HCT116 (cell line): Measurements from ENCODE around the gene UPB1. TPM values are rescaled to one million over a fixed set of nuclear protein-coding genes. Genes with fewer than 3 reads are reported as not detected.

Experiments used
- ATAC-seq: fragments of 200-7000 bp; cut with Tn5 transposase; 2 replicates; pipeline ENCODE4 v1.9.1; 2020; ENCODE audit warnings: mild to moderate bottlenecking, moderate library complexity
- BruUV-seq: library from RNA; stranded (reverse); fragments of 400-500 nt; replicated peaks from 2 replicates; lab custom pipeline; 2021; lab: Mats Ljungman, UMichigan
- CTCF ChIA-PET: fragments of 300-600 bp; sonication (Branson Sonifier 250); formaldehyde crosslinking; loops from one replicate; lab custom pipeline; 2021; ENCODE audit warnings: antibody characterized with exemption; lab: Charles Lee
- POLR2A ChIA-PET: fragments of 300-600, 350-600 bp; sonication (Branson Sonifier 250); formaldehyde crosslinking; loops from one replicate; lab custom pipeline; 2021; ENCODE audit warnings: antibody characterized with exemption; lab: Charles Lee
- RAD21 ChIA-PET, 2 experiments: fragments of 300-600 bp; sonication (Branson Sonifier 250); formaldehyde crosslinking; loops; one replicate each; lab custom pipeline; 2023; ENCODE audit warnings: low total read pairs in 2 of 2; ENCODE audit not compliant: uncharacterized antibody in 2 of 2, unreplicated experiment in 2 of 2, low non-redundant PET in 1 of 2; lab: Charles Lee
- DNase-seq: peaks from one replicate; pipeline ENCODE4 v3.0.0-alpha.2; 2010; ENCODE audit warnings: low read depth, low spot score
- H2AFZ ChIP-seq: fragments of 200-600 bp; shearing (Covaris generic), sonication (generic); 2 replicates; pipeline ENCODE4 v1.6.1; 2017; ENCODE audit warnings: low read depth, mixed run types, mixed read lengths, antibody characterized with exemption, low read length; ENCODE audit not compliant: poor library complexity, severe bottlenecking
- H3K27ac ChIP-seq: 2 replicates; pipeline ENCODE4 v1.5.1; 2012; ENCODE audit warnings: low read depth, low read length
- H3K27me3 ChIP-seq: fragments of 200-600 bp; sonication (generic); 2 replicates; pipeline ENCODE4 v1.6.1; 2016; ENCODE audit warnings: mixed run types, low read length, mixed read lengths; ENCODE audit not compliant: insufficient read depth
- H3K36me3 ChIP-seq, 2 experiments: fragments of 200-500 bp in 1 of 2; fragments of 200-600 bp in 1 of 2; sonication (Bioruptor generic) in 1 of 2; sonication (generic) in 1 of 2; 2 replicates each; pipeline versions ENCODE4 v1.5.1 to v1.6.1; 2014 to 2016; ENCODE audit warnings: low read length in 2 of 2, inconsistent platforms in 1 of 2, mixed read lengths in 1 of 2, mixed run types in 1 of 2; ENCODE audit not compliant: insufficient read depth in 2 of 2, control insufficient read depth in 1 of 2
- H3K4me1 ChIP-seq, 2 experiments: fragments of 200-600 bp in 1 of 2; sonication (generic) in 1 of 2; 2 replicates each; pipeline versions ENCODE4 v1.5.1 to v1.6.1; 2012 to 2017; ENCODE audit warnings: low read length in 2 of 2, inconsistent platforms in 1 of 2, mild to moderate bottlenecking in 1 of 2, mixed read lengths in 1 of 2, mixed run types in 1 of 2, moderate library complexity in 1 of 2; ENCODE audit not compliant: insufficient read depth in 2 of 2, control insufficient read depth in 1 of 2
- H3K4me2 ChIP-seq: fragments of 200-600 bp; sonication (generic); 2 replicates; pipeline ENCODE4 v1.6.1; 2017; ENCODE audit warnings: mixed run types, low read length, mixed read lengths
- H3K4me3 ChIP-seq, 2 experiments: fragments of 200-600 bp in 1 of 2; sonication (generic) in 1 of 2; replicated peaks in 1 of 2; 2 replicates each; pipeline ENCODE4 v1.5.1; 2011 to 2016; ENCODE audit warnings: low read length in 2 of 2, control low read depth in 1 of 2, low read depth in 1 of 2, mild to moderate bottlenecking in 1 of 2, mixed read lengths in 1 of 2, mixed run types in 1 of 2
- H3K79me2 ChIP-seq: fragments of 200-600 bp; sonication (generic); 2 replicates; pipeline ENCODE4 v1.6.1; 2017; ENCODE audit warnings: mild to moderate bottlenecking, mixed run types, low read length, moderate library complexity, mixed read lengths; ENCODE audit not compliant: insufficient read depth
- H3K9ac ChIP-seq: fragments of 200-600 bp; sonication (generic); 2 replicates; pipeline ENCODE4 v1.6.1; 2016; ENCODE audit warnings: low read length, mixed read lengths
- H3K9me2 ChIP-seq: fragments of 200-600 bp; sonication (generic), shearing (Covaris generic); 2 replicates; pipeline ENCODE4 v1.6.1; 2017; ENCODE audit warnings: mixed run types, mild to moderate bottlenecking, moderate library complexity; ENCODE audit not compliant: insufficient read depth
- H3K9me3 ChIP-seq, 2 experiments: fragments of 200-500 bp in 1 of 2; fragments of 200-600 bp in 1 of 2; sonication (Bioruptor generic) in 1 of 2; sonication (generic) in 1 of 2; 2 replicates each; pipeline ENCODE4 v1.6.1; 2014 to 2017; ENCODE audit warnings: low read length in 2 of 2, mixed read lengths in 2 of 2, inconsistent platforms in 1 of 2, low read depth in 1 of 2, mild to moderate bottlenecking in 1 of 2, mixed run types in 1 of 2, moderate library complexity in 1 of 2; ENCODE audit not compliant: control insufficient read depth in 1 of 2, insufficient read depth in 1 of 2
- H4K20me1 ChIP-seq: fragments of 200-600 bp; sonication (generic), shearing (Covaris generic); 2 replicates; pipeline ENCODE4 v1.6.1; 2017; ENCODE audit warnings: mixed run types, mild to moderate bottlenecking, moderate library complexity; ENCODE audit not compliant: insufficient read depth
- CEBPB ChIP-seq: IDR thresholded peaks from 2 replicates; pipeline ENCODE4 v1.6.1; 2012; ENCODE audit warnings: low read depth
- EZH2 ChIP-seq: fragments of 200-600 bp; sonication (generic); IDR thresholded peaks from 2 replicates; pipeline ENCODE4 v1.6.1; 2017; ENCODE audit warnings: antibody characterized with exemption, mixed run types
- FOSL1 ChIP-seq: IDR thresholded peaks from 2 replicates; pipeline ENCODE4 v1.6.1; 2012; ENCODE audit warnings: low read depth
- JUND ChIP-seq: IDR thresholded peaks from 2 replicates; pipeline ENCODE4 v1.6.1; 2012
- POLR2A ChIP-seq: IDR thresholded peaks from 2 replicates; pipeline ENCODE4 v1.7.0; 2011; ENCODE audit warnings: borderline replicate concordance; ENCODE audit not compliant: insufficient read depth, insufficient read length; ENCODE audit errors: extremely low read depth
- RAD21 ChIP-seq: IDR thresholded peaks from 2 replicates; pipeline ENCODE4 v1.6.1; 2012; ENCODE audit warnings: low read depth, mild to moderate bottlenecking
- SIN3A ChIP-seq: IDR thresholded peaks from 2 replicates; pipeline ENCODE4 v1.6.1; 2012; ENCODE audit warnings: low read depth
- SP1 ChIP-seq: IDR thresholded peaks from 2 replicates; pipeline ENCODE4 v1.6.1; 2012; ENCODE audit warnings: low read depth
- SRF ChIP-seq: IDR thresholded peaks from 2 replicates; pipeline ENCODE4 v1.6.1; 2012; ENCODE audit warnings: low read depth
- TCF7L2 ChIP-seq: IDR thresholded peaks from 2 replicates; pipeline ENCODE4 v1.7.0; 2011; ENCODE audit warnings: borderline replicate concordance, inconsistent platforms; ENCODE audit not compliant: insufficient read depth, insufficient read length; ENCODE audit errors: extremely low read depth
- YY1 ChIP-seq: IDR thresholded peaks from 2 replicates; pipeline ENCODE4 v1.6.1; 2011; ENCODE audit warnings: low read length, low read depth, moderate library complexity, mild to moderate bottlenecking; ENCODE audit not compliant: insufficient replicate concordance; ENCODE audit errors: extremely low read depth
- ZNF274 ChIP-seq: fragments of 200-500 bp; sonication (Bioruptor generic); IDR thresholded peaks from 2 replicates; pipeline ENCODE4 v1.6.1; 2014; ENCODE audit warnings: mild to moderate bottlenecking, low read depth, low read length, inconsistent platforms
- intact Hi-C: fragments of 100-400 bp; cut with micrococcal nuclease; formaldehyde crosslinking; loops from 2 replicates; pipeline ENCODE4 v1.10.0; 2022
- total RNA-seq: library from RNA; stranded (reverse); gene quantifications from one replicate; pipeline ENCODE4 v1.2.1, GENCODE V29; 2021; ENCODE audit not compliant: unreplicated experiment
- TF ChIP-seq, protein P1 (sequence below): IDR thresholded peaks from 2 replicates; pipeline ENCODE4 v1.6.1; 2012

Gene UPB1
- total RNA-seq, 1 experiment from 2014 or later: 0.27 TPM

GRCh38 chr22:24459911-24460310 is 35.2 kb upstream of the UPB1 start:
- Histone ChIP-seq H3K27me3 (no peaks in the 10 kb centered on the region), H3K9ac (no peak overlapping the region), H3K27ac (no peak overlapping the region), H3K79me2 (no peaks in the 10 kb centered on the region), H3K4me2 (no peak overlapping the region), H3K4me1 (peaks cover 0 to 6% of the 10 kb centered on the region in 2 experiments; a peak in 1 of 4 replicates), H2AFZ (no peak overlapping the region), H4K20me1 (no peaks in the 10 kb centered on the region), H3K36me3 (no peaks in the 10 kb centered on the region), H3K9me3 (no peaks in the 10 kb centered on the region), H3K9me2 (no peaks in the 10 kb centered on the region), H3K4me3 (no peak overlapping the region)
- BruUV-seq: no TSS peak
- no peak for ATAC-seq
- no peak for TF ChIP-seq SP1
- TF ChIP-seq JUND: no peak
- TF ChIP-seq RAD21: no peak
- TF ChIP-seq CEBPB: no peak
- TF ChIP-seq POLR2A: no peak
- no peak for TF ChIP-seq TCF7L2
- no peak for TF ChIP-seq SRF
- TF ChIP-seq YY1: no peak
- no peak for TF ChIP-seq FOSL1
- no peak for TF ChIP-seq ZNF274
- no peak for TF ChIP-seq SIN3A
- TF ChIP-seq, protein P1, sequence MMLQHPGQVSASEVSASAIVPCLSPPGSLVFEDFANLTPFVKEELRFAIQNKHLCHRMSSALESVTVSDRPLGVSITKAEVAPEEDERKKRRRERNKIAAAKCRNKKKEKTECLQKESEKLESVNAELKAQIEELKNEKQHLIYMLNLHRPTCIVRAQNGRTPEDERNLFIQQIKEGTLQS: no peak
- TF ChIP-seq EZH2: no peak
- ChIA-PET RAD21 (no interaction called here), CTCF (no interaction called here), POLR2A (no interaction called here)
- intact Hi-C loops: no loop called here
- DNase-seq: no peak
